ENCODE results near the gene ZNF107.

Gene ZNF107

DNA sequence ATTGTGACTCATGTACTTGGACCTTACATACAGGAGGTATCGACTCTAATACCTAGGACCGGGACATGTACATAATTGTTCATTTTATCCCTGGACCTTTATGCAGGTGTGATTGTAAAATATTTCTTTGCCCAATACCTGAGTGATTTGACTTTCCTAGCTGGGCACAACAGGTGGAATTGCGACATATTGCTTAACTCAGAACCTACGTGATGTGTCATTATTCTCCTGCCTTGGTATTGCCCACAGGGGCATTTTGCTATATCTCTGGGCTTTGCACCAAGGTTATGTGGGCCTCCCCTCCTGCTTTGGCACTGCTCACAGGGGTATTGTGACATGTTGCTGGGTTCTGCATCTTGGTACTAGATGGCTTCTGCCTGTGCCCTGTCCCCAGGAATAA, 23.9 kb upstream of the ZNF107 start:
- TF ChIP-seq, protein P1, sequence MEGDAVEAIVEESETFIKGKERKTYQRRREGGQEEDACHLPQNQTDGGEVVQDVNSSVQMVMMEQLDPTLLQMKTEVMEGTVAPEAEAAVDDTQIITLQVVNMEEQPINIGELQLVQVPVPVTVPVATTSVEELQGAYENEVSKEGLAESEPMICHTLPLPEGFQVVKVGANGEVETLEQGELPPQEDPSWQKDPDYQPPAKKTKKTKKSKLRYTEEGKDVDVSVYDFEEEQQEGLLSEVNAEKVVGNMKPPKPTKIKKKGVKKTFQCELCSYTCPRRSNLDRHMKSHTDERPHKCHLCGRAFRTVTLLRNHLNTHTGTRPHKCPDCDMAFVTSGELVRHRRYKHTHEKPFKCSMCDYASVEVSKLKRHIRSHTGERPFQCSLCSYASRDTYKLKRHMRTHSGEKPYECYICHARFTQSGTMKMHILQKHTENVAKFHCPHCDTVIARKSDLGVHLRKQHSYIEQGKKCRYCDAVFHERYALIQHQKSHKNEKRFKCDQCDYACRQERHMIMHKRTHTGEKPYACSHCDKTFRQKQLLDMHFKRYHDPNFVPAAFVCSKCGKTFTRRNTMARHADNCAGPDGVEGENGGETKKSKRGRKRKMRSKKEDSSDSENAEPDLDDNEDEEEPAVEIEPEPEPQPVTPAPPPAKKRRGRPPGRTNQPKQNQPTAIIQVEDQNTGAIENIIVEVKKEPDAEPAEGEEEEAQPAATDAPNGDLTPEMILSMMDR (IDR thresholded peaks at IDR 0.05; ENCODE audit: low read depth, low read length), result no peak

DNA sequence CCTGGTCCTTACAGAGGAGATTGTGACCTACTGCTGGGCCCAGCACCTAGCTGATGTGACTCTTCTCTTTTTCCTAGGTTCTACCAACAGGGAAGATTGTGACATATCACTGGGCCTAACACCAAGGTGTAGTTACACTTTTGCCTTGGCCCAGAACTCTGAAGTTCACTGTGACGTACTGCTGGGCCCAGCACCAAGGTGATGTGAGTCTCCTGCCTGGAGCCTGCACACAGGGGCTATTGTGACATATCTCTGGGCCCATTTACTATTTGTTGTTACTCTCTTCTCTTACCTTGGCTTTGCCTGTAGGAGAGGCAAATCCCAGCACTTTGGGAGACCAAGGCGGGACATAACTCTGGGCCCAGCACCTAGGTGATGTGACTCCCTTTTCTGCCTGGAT, 23.1 kb upstream of the ZNF107 start:
- H3K4me3 ChIP-seq (ENCODE audit: low read depth, low read length), result no peak overlapping the region
- in situ Hi-C loops (cut with HindIII; ENCODE audit: low sequenced_read_pairs), result no loop called here
- TF ChIP-seq, protein P1 (IDR thresholded peaks at IDR 0.05; ENCODE audit: low read depth, low read length), result no peak
- no peak for DNase-seq (ENCODE audit: low read depth, low spot score)

More for the DNA sequence above, 23.9 kb upstream of the ZNF107 start:
- no peak for DNase-seq (ENCODE audit: low read depth, low spot score)
- in situ Hi-C loops (cut with HindIII; ENCODE audit: low sequenced_read_pairs), result no loop called here
- H3K4me3 ChIP-seq (ENCODE audit: low read depth, low read length), result no peak overlapping the region

DNA sequence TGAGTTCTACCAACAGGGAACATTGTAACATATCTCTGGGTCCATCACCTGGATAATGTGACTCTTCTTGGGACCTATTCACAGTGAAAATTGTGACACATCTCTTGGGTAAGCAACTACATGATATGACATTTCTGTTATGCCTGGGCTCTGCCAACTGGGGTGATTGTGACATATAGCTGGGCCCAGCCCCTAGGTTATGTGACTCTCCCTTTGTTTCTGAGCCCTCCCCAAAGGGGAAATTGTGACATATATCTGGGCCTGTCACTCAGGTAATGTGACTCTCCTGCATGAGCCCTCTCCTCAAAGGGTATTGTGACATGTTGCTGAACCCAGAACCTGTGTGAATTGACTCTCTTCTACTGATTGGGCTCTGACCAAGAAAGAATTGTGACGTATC, 22.4 kb upstream of the ZNF107 start:
- no peak for DNase-seq (ENCODE audit: low read depth, low spot score)
- TF ChIP-seq, protein P1 (IDR thresholded peaks at IDR 0.05; ENCODE audit: low read depth, low read length), result no peak
- H3K4me3 ChIP-seq (ENCODE audit: low read depth, low read length), result no peak overlapping the region
- in situ Hi-C loops (cut with HindIII; ENCODE audit: low sequenced_read_pairs), result no loop called here

DNA sequence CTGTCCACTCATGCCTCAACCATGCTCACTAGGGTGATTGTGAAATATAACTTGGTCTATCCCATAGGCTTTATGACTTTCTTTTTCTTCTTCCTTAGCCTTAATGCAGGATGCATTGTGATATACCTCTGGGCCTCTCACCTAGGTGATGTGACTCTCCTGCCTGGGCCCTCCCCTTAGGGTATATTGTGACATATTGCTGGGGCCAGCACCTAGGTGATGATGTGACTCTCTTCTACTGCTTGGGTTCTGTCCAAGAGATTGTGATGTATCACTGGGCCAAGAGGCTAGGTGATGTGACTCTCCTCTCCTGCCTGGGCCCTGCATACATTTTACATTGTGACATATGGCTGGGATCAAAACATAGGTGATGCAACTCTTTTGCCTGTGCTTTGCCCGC, 14.7 kb upstream of the ZNF107 start:
- no peak overlapping the region for H3K4me3 ChIP-seq (ENCODE audit: low read depth, low read length)
- TF ChIP-seq, protein P1 (IDR thresholded peaks at IDR 0.05; ENCODE audit: low read depth, low read length), result no peak
- DNase-seq (ENCODE audit: low read depth, low spot score), result no peak
- in situ Hi-C loops (cut with HindIII; ENCODE audit: low sequenced_read_pairs), result no loop called here

DNA sequence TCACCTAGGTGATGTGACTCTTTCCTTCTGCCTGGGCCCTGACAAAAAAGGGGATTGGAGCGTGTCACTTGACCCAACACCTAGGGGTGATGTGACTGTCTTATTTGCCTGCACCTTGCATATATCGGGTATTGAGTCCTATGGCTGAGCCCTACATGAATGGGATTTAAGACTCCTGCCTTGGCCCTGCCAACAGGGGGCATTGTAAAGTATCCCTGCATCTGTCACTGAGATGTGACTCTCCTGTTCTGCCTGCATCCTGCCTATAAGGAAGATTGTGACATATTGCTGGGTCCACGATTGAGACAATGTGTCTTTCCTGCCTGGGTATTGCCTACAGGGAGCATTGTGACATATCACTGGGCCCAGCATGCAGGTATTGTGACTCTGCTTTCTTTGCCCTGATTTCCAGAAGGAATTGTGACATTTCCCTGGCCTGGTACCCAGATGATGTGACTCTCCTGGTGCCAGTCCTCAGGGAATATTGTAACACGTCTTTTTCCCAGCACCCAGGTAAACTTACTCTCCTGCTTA, 14.2 kb upstream of the ZNF107 start:
- in situ Hi-C loops (cut with HindIII; ENCODE audit: low sequenced_read_pairs), result no loop called here
- no peak overlapping the region for H3K4me3 ChIP-seq (ENCODE audit: low read depth, low read length)
- no peak for DNase-seq (ENCODE audit: low read depth, low spot score)
- TF ChIP-seq, protein P1 (IDR thresholded peaks at IDR 0.05; ENCODE audit: low read depth, low read length), result no peak

DNA sequence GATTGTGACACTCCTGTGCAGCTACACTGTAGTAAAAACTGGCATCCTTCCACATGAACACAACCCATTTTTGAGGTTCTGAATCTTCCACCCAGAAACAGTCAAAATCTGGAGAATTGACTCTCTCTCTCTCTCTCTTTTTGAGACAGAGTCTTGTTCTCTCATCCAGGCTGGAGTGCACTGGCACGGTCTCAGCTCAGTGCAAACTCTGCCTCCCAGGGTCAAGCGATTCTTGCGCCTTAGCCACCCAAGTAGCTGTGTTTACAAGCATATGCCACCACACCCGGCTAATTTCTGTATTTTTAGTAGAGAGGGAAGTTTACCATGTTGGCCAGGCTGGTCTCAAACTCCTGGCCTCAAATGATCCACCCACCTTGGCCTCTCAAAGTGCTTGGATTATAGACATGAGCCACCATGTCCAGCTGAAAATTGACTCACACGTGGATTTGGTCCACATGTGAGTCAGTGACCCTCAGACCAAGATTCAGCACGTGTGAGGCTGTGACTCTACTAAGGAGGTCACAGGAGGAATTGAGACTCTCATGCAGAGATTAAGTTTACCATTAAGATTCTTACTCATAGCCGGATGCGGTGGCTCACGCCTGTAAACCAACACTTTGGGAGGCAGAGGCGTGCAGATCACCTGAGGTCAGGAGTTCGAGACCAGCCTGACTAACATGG, 12.1 kb upstream of the ZNF107 start:
- in situ Hi-C loops (cut with HindIII; ENCODE audit: low sequenced_read_pairs), result no loop called here
- no peak overlapping the region for H3K4me3 ChIP-seq (ENCODE audit: low read depth, low read length)
- DNase-seq (ENCODE audit: low read depth, low spot score), result no peak
- TF ChIP-seq, protein P1 (IDR thresholded peaks at IDR 0.05; ENCODE audit: low read depth, low read length), result no peak

Data from astrocyte of the spinal cord (primary cell).